Mucosa of stomach (tissue), 1 donor: ENCODE data around the gene AHSG.

Source experiments
- H3K27me3 ChIP-seq: one replicate; pipeline ENCODE4 v1.7.0; 2013; ENCODE audit warnings: mild to moderate bottlenecking, low read length; ENCODE audit not compliant: control insufficient read depth, insufficient read depth
- H3K36me3 ChIP-seq: one replicate; pipeline ENCODE4 v1.7.0; 2013; ENCODE audit warnings: low read length; ENCODE audit not compliant: control insufficient read depth, insufficient read depth
- H3K4me1 ChIP-seq: one replicate; pipeline ENCODE4 v1.7.0; 2013; ENCODE audit warnings: mild to moderate bottlenecking, low read length; ENCODE audit not compliant: control insufficient read depth, insufficient read depth
- H3K4me3 ChIP-seq: one replicate; pipeline ENCODE4 v1.7.0; 2013; ENCODE audit warnings: low read length
- H3K9ac ChIP-seq: one replicate; pipeline ENCODE4 v1.7.0; 2013; ENCODE audit warnings: mild to moderate bottlenecking, low read length, moderate library complexity
- H3K9me3 ChIP-seq: one replicate; pipeline ENCODE4 v1.7.0; 2013; ENCODE audit warnings: mild to moderate bottlenecking, low read length, moderate library complexity; ENCODE audit not compliant: control insufficient read depth
- donor health status: Pancreatic carcinoma.

AHSG gene

DNA sequence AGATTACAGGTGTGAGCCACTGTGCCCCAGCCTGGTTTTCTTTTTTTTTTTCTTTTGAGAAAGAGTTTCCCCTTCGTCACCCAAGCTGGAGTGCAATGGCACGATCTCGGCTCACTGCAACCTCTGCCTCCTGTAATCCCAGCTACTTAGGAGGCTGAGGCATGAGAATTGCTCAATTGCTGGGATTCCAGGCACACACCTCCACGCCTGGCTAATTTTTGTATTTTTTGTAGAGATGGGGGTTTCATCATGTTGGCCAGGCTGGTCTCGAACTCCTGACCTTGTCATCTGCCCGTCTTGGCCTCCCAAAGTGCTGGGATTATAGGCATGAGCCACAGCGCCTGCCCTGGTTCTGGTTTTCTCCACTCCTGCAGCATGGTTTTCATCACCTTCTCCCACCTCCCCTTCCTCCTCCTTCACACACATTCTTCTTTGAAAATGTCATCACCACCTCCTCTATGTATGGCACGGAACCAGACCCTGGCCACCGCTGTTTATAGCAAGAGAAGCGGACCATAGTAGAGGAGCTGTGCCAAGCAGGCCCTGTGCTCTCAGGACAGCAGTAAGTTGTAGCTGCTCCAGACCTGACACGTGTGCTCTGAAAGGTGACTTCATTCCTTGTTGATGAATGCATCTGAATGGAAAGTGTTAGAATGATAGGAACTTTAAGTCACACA is 14.6 kb upstream of the AHSG start:
- Histone ChIP-seq H3K4me3 (no peak overlapping the region), H3K27me3 (no peaks in the 10 kb centered on the region), H3K9ac (no peak overlapping the region), H3K36me3 (no peaks in the 10 kb centered on the region), H3K9me3 (no peaks in the 10 kb centered on the region), H3K4me1 (peaks cover 8% of the 10 kb centered on the region)

DNA sequence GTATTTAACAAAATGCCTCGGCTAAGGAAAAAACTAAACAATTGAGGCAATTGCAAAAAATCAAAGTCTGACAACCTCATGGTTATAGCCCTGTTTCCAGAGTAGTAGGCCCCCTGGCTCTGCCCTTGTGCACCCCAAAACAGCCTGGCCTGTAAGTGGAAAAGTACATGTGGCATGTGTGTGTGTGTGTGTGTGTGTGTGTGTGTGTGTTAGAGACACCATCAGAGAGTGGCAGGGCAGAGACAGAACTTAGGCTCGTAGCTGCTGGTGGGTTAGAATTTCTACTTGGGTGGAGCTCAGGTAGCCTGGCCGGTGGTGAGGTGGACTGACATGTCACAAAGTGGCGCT is 14.1 kb upstream of the AHSG start:
- no peak overlapping the region for H3K9ac ChIP-seq
- no peaks in the 10 kb centered on the region for H3K27me3 ChIP-seq
- no peaks in the 10 kb centered on the region for H3K36me3 ChIP-seq
- no peaks in the 10 kb centered on the region for H3K9me3 ChIP-seq
- peaks cover 8% of the 10 kb centered on the region for H3K4me1 ChIP-seq
- H3K4me3 ChIP-seq = no peak overlapping the region

DNA sequence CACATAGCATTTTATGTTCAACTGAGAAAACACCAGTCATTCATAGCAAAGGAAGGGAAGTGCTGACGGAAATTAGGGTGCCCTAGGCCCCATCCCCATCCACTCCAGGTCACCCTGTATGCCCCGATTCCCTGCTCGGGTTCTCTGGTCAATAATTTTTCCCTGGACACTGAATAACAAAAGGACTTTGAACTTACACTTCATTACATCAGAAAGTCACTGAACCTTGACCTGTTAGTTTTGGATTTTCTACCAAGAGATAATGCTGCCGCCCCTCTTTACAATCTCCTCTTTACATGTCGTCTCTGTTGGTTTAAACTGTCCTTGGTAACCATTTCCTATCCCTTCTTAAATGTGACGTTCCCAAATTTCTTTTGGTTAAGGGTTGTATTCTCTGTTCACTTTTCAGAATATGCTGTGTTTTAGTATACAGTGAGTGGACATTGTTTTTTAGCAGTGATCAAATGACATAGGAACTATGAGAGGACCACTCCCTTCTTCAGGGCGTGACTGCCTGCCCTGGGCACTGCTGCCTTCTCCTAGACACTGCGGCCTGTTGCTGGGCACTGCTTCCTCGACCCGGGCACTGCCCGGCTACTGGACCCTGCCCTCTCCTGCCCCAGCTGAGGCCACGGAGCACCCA is 13.6 kb upstream of the AHSG start:
- Histone ChIP-seq H3K9me3 (no peaks in the 10 kb centered on the region), H3K9ac (no peak overlapping the region), H3K4me1 (peaks cover 8% of the 10 kb centered on the region), H3K27me3 (no peaks in the 10 kb centered on the region), H3K36me3 (no peaks in the 10 kb centered on the region), H3K4me3 (no peak overlapping the region)

DNA sequence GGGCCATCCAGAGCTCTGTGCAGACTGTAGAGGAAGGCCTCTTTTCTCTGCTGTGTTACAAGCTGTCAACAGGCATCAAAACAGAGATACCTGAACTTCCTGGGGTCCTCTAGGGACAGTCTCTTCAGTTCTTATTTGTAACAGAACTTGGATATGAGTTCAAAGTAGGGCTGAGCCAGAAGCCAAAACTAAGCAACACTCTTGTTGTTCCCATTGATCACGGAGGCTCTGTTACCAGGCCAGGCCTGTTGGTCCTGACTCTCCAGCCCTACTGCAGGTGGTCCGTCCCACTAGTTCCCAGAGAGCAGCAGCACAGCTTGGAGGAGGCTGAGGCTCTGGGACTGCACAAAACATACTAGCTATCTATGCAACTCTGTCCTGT is 13.1 kb upstream of the AHSG start:
- no peak overlapping the region for H3K4me3 ChIP-seq
- no peak overlapping the region for H3K9ac ChIP-seq
- H3K27me3 ChIP-seq = no peaks in the 10 kb centered on the region
- peaks cover 12% of the 10 kb centered on the region for H3K4me1 ChIP-seq
- no peaks in the 10 kb centered on the region for H3K9me3 ChIP-seq
- H3K36me3 ChIP-seq = no peaks in the 10 kb centered on the region

DNA sequence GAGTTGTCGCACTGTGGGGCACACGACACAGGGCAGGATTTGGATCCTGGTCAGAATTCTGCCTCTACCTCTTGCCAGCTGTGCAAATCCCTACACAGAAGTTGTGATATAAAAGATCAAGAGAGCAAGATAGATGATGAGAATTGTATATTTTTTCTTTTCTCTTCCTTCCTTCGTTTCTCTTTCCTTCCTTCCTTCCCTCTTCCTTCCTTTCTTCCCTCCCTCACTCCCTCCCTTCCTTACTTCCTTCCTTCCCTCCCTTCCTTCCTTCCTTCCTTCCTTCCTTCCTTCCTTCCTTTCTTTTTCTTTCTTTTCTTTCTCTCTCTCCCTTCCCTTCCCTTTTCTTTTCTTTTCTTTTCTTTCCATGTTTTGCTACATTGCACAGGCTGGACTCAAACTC is 12.0 kb upstream of the AHSG start:
- H3K9me3 ChIP-seq = no peaks in the 10 kb centered on the region
- H3K4me1 ChIP-seq = peaks cover 23% of the 10 kb centered on the region
- no peak overlapping the region for H3K9ac ChIP-seq

DNA sequence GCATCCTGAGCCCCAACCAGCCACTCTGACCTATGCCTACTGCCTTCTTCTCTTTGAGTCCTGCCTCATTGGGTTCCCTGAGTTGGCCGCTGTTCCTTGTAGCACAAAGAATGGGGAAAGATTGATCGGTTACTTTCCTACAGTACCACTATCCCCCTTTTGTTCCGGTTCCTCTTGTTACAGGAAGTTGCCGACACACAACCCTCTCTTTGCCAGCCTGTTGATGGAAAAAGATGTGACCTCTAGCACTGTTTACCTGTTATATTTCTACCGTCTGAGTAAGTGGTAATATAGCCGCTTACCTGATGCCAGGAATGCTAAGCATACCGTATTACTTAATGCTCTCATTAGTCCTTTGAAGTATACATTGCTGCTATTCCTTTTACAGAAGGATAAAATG is 9.7 kb upstream of the AHSG start:
- Histone ChIP-seq H3K4me1 (peaks cover 26% of the 10 kb centered on the region), H3K27me3 (no peaks in the 10 kb centered on the region), H3K9me3 (no peaks in the 10 kb centered on the region), H3K4me3 (no peak overlapping the region), H3K36me3 (no peaks in the 10 kb centered on the region), H3K9ac (no peak overlapping the region)

More for the DNA sequence above, 12.0 kb upstream of the AHSG start:
- Histone ChIP-seq H3K27me3 (no peaks in the 10 kb centered on the region), H3K36me3 (no peaks in the 10 kb centered on the region), H3K4me3 (no peak overlapping the region)

DNA sequence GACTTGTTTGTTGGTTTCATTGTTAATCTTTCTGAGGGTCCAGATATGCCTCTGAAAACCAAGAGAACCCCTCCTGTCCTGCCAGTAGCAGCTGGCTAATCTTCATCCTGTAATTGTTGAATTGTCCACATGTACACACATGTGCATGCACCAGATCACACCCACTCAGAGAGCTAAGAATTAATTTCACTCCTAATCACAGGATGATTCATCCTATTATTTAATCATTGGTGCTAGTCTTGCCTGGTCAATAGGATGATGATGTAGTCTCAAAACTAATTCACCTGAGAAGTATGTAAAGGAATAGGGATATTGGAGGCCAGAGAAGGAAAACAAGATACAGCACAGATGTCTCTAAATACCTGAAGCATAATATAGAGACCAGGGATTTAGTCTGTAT is 7.8 kb upstream of the AHSG start:
- no peak overlapping the region for H3K4me3 ChIP-seq
- no peaks in the 10 kb centered on the region for H3K9me3 ChIP-seq
- no peaks in the 10 kb centered on the region for H3K27me3 ChIP-seq
- H3K36me3 ChIP-seq = no peaks in the 10 kb centered on the region
- peaks cover 18% of the 10 kb centered on the region for H3K4me1 ChIP-seq
- no peak overlapping the region for H3K9ac ChIP-seq

DNA sequence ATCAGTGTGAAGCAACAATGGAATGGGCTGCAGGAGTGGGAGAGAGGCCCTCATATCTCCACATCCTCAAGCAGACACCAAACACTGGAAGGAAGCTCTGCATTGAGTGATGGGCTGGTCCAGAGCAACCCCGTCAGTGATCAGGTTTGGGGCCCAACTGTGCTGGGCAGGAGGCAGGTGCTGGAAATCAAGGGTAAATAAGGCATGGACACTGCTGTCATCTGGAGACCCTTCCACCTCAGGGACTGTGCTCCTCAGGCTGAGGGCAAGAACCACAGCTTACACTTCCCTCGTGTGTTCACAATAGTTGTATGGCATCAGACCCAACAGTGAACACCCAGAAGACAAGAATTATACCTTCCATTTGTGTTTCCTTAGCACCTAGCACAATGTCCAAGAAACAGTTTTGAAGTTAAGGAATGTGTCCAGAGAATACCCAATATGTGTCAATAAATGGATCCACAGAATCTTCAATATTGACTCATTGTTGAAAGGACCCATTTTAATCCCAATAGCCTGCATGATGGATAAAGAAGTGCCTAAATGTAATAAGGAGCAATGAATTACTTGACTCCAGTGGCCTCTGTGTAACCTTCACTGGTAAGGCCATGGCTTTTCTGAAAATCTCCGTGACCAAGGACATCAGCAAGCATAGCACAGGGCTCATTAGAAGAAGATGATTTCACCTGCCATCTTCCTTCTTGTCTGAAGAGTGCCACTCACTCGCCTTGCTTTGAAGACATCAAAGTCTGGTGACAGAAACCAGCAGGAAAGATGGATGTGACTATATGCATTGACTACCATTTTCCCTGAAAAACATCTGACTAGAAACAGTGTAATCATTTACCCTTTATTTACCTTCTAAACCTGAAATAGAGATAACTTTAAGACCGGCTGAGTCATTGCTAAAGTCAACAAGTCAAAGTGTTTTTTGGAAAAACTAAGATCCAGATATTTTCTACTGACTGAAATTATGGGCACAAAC is 7.0 kb upstream of the AHSG start:
- Histone ChIP-seq H3K9me3 (no peaks in the 10 kb centered on the region), H3K36me3 (no peaks in the 10 kb centered on the region), H3K9ac (no peak overlapping the region), H3K4me1 (peaks cover 18% of the 10 kb centered on the region), H3K27me3 (no peaks in the 10 kb centered on the region), H3K4me3 (no peak overlapping the region)

DNA sequence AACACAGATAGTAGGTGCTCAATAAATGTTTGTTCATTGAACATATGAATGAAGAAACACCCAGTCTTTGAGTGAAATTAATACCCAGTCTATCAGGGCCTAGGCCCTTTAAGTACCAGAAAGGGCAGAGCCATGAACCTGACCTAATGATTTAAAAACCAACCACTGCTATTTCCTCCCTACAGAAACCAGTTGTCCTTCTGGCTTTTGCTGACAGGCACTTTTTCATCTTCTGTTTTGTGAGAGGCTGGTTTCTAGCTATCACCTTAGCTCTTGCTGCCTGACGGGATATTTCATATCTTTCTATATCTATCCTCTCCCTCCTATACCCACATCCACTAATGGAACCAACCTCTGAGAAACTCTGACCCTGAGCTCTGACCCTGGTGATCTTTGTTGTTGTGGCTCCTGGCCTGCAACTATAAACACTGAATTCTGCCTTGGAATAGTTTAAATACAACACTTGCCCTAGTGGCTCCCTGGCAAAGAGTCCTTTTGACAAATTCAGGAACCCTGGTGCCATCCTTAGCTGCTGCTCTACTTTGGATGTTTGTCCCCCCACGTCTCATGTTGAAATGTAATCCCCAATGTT is 4.1 kb upstream of the AHSG start:
- H3K4me1 ChIP-seq = peaks cover 18% of the 10 kb centered on the region
- no peak overlapping the region for H3K4me3 ChIP-seq
- H3K36me3 ChIP-seq = no peaks in the 10 kb centered on the region
- H3K9me3 ChIP-seq = no peaks in the 10 kb centered on the region
- H3K9ac ChIP-seq = no peak overlapping the region
- peaks cover 7% of the 10 kb centered on the region for H3K27me3 ChIP-seq

DNA sequence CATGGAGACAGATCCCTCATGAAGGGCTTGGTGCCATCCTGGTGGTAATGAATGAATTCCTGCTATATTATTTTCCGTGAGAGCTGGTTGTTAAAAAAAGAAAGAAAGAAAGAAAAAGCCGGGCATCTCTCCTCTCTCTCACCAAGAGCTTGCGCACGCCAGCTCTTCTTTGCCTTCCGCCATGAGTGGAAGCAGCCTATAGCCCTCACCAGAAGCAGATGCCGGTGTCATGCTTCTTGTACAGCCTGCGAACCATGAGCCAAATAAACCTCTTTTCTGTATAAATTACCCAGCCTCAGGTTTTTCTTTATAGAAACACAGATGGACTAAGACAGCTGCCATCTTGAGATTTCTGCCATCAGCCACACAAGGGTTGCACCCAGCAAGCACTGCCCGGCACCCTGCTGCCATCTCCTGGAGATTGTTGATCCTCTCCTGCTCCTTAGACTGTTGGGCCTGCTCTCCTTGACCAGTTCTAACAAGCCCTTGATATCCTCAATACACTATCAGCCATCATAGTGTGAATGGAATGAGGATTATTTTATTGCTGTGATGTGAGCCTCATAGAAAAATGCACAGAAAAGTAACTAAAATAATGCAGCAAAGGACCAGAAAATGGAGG is 3.5 kb upstream of the AHSG start:
- Histone ChIP-seq H3K9ac (no peak overlapping the region), H3K27me3 (peaks cover 8% of the 10 kb centered on the region), H3K9me3 (no peaks in the 10 kb centered on the region), H3K4me1 (peaks cover 18% of the 10 kb centered on the region), H3K4me3 (no peak overlapping the region), H3K36me3 (no peaks in the 10 kb centered on the region)

DNA sequence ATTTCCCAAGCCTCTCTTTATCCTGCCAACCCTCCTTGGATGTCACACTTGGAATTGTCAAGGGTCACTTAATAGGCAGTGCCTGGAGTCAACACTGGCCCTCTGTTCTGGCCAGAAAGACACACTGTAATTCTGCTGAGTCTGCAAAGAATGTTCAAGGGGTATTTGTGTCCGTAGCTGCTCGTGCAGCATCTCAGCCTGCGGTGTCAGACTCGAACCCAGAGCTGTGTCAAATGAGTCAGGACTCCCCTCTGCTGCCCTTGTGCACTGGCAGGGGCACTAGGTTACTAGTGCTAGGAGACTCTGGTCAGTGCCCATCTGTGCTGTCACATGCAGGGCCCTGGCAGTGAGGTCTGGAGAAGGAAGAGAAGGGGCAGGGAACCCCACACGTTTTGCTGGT is 795 bp upstream of the AHSG start:
- Histone ChIP-seq H3K4me3 (no peak overlapping the region), H3K4me1 (peaks cover 6% of the 10 kb centered on the region), H3K27me3 (peaks cover 12% of the 10 kb centered on the region), H3K9me3 (no peaks in the 10 kb centered on the region), H3K9ac (no peak overlapping the region), H3K36me3 (no peaks in the 10 kb centered on the region)
